ENCODE results near the gene CRYGD.
A peak's percentile ranks its signal among the peaks of the same experiment; 100 is the strongest.
"Not testable (repeated sequence)": the region's sequence is repeated elsewhere in the genome, so short reads cannot be mapped to it uniquely, and the experiment has no call there.

The CRYGD gene

DNA sequence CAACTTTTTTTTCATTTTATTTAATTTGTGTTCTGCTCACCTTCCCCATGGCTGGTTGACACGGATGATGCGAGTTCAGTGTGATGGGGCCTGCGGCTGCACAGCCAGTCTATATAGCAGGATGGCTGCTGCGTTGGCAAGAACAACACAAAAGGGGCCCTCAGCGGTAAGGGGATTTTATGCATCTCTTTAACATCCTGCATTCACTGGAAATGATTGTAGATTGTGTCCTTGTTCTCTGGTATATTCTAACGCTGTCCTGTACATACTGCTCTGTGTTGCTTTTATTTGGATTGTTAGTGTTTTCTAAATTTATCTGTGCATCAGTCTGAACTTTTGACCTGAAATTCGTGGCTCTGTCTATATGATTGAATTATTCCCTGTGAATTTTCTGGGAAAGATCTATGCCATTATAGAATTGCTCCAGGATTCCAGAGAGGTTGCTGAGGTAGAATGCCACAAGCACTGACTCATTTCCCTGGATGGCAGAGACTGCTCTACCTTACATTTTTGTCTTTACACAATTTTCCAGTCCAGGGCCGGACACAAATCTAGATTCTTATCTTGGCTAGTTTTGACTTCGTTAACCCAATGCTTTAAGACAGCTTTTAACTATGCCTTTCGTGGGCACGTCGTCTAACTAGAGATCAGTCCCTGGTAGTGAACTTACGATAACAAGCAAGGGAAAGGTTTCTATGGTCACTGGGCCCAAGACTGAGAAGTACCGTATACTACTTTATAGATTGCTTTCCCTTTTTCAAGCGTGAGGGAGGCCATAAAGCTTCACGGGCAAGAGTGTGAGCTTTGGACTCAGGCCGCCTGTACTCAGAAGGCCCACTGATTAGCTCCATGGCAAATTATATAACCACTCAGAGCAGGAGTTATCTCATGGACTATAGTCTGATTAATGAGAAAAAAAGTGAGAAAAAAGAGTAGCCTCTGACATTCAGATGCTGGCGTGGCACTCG is 5.7 kb upstream of the CRYGD start, which contains the start of gene CRYGC:
Gene CRYGC, minus strand, starts transcription at position 85 of the 968 bp plus-strand sequence. Its CDS starts 36 bp downstream, at position 49.
- no peak for DNase-seq (ENCODE audit: low spot score)

GRCh38 chr2:208128136-208128535 is 3.8 kb upstream of the CRYGD start:
- no peak for DNase-seq (ENCODE audit: low spot score)

GRCh38 chr2:208127090-208127489 is 2.8 kb upstream of the CRYGD start:
- no peak for DNase-seq (ENCODE audit: low spot score)

DNA sequence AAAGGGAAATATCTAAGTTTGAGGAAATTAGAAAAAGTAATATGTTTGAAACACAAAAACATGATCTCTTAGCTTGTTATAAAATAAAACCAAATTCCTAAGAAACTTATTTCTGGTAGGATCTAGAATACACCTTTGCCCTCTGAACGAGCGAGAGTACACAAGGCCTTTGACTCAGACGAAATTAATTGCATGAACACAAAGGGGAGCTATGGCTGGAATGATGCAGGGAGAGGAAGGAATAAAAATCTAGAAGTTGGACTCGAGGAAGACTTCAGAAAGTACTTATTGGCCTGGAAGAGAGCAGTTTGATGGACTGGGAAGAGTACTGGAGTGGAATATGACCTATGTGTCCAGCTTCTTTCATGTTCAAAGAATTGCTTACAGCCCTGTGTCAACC is 927 bp upstream of the CRYGD start:
- DNase-seq (ENCODE audit: low spot score): no peak

DNA sequence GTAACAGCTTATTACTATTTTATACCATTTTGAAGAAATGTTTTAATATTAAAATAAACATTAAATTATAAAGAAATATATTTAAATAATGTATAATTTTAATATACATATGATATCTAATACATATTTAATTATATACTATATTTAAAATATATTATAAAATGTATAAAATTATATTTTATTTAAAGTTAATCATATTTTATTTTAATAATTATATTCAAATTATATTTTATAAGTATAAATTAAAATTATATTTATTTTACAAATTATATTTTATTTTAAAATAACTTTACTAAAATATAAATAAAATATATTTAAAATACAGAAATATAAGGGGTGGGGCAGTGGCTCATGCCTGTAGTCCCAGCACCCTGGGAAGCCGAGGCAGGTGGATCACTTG is 2.1 kb downstream of the CRYGD start:
- no peak for DNase-seq (ENCODE audit: low spot score)

GRCh38 chr2:208118918-208119317 is 5.4 kb downstream of the CRYGD start:
- DNase-seq (ENCODE audit: low spot score): no peak

GRCh38 chr2:208117390-208117789 is 6.9 kb downstream of the CRYGD start:
- DNase-seq (ENCODE audit: low spot score): not testable (repeated sequence)

GRCh38 chr2:208112969-208113368 is 11.4 kb downstream of the CRYGD start:
- no peak for DNase-seq (ENCODE audit: low spot score)

DNA sequence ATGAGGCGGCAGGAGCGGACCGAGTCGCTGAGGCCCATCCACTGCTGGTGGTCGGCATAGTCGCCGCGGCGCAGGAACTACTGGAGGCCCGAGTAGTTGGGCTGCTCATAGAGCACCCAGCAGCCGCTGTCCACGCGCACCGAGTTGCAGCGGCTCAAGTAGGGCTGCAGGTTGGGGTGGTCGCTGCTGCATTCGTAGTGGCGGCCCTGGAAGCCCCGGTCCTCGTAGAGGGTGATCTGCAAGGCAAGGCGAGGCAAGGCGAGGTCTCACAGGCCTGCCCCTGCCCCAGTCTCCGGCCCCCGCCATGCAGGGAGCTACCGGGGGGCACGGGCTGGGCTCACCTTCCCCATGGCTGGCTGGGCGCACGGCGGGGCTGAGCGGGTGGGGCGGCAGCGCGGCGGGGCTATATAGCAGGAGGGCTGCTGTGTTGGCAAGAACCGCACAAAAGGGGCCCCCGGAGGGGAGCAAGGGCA is 12.0 kb downstream of the CRYGD start:
- not testable (repeated sequence) for DNase-seq (ENCODE audit: low spot score)

GRCh38 chr2:208103616-208104015 is 20.7 kb downstream of the CRYGD start:
- DNase-seq (ENCODE audit: low spot score): no peak

- DNase-seq (ENCODE audit: low spot score): peak; percentile 26
Measured at GRCh38 chr2:208101716-208102631, 22.4 kb downstream of the CRYGD start.

DNA sequence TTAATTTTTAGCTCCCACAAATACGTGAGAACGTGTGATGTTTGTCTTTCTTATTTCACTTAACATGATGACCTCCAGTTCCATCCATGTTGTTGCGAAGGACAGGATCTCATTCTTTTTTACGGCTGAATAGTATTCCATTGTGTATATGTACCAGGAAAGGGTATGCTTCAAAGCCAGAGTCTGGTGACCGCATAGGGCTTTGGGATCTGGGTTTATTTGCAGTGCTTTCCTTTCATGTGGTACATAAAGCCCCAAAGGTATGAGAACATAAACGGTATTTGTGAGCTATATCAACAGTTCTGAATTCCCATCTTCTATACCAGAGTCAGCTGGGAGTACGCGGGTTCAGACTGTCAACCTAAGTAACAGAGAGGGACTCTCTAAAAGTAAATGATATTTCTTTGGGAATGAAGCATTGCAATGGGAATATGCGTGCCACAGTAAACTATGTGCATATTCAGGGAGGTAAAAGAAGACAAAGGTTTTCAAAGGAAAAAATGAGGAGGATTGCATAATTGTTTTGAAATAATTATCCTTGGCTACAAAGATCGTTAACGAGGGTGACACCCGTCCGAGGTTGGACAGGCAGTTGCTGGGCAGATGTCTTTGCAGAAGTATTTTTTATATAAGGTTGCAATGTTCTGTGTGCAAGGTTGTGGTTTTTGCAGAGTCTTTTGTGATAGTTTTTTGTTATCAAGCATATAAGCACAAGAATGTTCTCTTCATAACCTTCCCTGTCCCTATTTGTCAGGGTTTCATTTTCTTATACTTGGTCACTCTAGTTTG is 24.4 kb downstream of the CRYGD start:
- DNase-seq (ENCODE audit: low spot score): no peak

DNA sequence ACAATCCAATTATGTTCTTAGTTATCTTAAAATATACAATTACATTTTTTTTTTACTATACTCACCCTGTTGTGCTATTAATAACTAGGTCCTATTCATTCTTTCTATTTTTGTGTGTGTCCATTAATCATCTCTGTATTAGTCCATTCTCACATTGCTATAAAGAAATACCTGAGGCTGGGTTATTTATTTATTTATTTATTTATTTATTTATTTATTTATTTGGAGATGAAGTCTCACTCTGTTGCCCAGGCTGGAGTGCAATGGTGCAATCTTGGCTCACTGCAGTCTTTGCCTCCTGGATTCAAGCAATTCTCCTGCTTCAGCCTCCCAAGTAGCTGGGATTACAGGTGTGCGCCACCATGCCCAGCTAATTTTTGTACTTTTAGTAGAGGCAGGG is 25.6 kb downstream of the CRYGD start:
- not testable (repeated sequence) for DNase-seq (ENCODE audit: low spot score)

- no peak for DNase-seq (ENCODE audit: low spot score)
Measured at GRCh38 chr2:208098267-208098666, 26.1 kb downstream of the CRYGD start.

- peak; percentile 33 for DNase-seq (ENCODE audit: low spot score)
Measured at GRCh38 chr2:208097801-208098200, 26.5 kb downstream of the CRYGD start.

- no peak for DNase-seq (ENCODE audit: low spot score)
Measured at GRCh38 chr2:208097313-208097712, 27.0 kb downstream of the CRYGD start.

DNA sequence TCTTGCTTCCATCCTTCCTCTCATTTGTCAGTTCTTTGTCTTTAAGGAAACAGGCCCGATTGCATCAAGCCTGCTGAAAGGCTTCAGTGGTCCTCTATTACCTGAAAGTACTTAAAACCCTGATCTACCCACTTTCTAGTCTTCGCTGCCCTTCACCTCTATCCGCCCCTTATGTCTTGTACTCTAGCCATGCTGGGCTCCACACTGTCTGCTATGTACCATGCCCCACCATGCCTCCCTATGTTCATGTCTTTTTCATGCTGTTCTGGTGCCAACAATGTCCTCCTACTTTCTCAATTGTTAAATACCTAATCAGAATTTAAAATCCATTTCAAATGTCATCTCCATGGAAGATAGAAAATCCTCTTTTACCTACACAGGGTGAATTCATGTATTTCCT is 28.2 kb downstream of the CRYGD start:
- no peak for DNase-seq (ENCODE audit: low spot score)

GRCh38 chr2:208093128-208093527 is 31.2 kb downstream of the CRYGD start:
- DNase-seq (ENCODE audit: low spot score): no peak

DNA sequence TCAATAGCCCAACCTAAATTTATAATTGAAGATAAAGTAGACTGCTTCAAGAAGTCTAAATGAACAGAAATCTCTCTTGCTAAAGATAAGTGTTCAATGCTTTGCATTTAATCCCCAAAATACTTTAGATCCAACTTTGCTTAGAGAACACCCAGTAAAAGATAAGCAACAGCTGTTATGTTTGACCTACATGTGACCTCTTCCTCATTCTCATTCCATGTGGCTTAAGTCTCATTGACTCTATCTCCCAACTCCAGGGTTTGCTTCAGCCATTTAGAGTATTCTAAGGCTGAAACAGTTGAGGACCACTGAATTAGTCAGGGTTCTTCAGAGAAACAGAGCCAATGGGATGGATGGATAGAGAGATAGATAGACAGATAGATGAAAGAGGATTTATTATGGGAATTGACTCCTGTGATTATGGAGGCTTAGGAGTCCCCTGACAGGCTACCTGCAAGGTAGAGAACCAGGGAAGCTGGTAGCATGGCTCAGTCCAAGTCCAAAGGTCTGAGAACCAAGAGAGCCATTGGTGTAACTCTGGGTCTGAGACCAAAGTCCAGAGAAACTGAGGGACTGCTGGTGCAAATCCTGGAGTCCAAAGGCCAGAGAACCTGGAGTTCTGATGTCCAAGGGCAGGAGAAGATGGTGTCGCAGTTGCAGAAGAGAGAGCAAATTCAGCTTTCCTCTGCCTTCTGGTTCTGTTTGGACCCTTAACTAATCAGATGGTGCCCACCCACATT is 32.1 kb downstream of the CRYGD start:
- DNase-seq (ENCODE audit: low spot score): no peak

DNA sequence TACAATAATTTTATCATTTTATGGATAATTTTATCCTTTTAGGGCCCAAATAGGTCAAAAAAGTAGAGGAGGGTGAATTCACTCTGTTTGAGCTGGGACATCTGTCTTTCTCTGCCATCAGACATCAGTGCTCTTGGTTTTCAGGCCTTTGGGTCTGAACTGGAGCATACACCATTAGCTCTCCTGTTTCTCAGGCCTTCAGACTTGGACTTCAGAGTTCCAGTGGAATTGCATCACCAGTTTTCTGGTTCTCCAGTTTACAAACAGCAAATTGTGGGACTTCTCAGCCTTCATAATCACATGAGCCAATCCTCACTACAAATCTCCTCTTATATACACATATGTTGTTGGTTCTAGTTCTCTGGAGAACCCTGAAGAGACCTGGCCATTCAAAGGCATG is 33.9 kb downstream of the CRYGD start:
- no peak for DNase-seq (ENCODE audit: low spot score)

GRCh38 chr2:208086029-208086428 is 38.3 kb downstream of the CRYGD start:
- DNase-seq (ENCODE audit: low spot score): no peak

All from AG08395 (cell line).